ENCODE measurements around the gene CLEC2L. TPM values are rescaled to one million over a fixed set of nuclear protein-coding genes. Genes with fewer than 3 reads are reported as not detected.

The CLEC2L gene
- polyA plus RNA-seq, 1 experiment, result not detected

DNA sequence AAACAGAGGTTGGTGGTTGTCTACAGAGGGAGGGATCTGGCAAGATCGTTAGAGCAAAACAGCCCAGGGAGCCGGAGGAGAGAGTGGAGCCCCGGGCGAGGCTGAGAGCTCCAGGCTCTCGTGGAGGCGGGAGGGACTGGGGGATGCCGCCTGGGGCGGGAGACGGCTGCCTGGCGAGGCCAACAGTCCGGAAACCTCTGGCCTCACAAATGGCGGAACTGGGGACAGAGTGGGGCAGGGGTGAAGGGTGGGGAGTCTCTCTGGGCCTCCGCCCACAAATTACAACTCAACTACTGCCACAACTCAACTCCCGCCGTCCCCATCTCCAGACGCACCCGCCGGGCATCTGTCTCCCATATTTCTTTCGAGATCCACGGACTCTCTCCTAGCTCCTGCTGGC is 47.7 kb downstream of the CLEC2L start:
- no peak for DNase-seq (ENCODE audit: low read depth, low spot score)
- CTCF ChIA-PET, result interaction anchor here (0.7 kb wide), 1 partner anchor 140 kb away, joined by 3 read pairs; no protein-coding TSS in a partner anchor
- Histone ChIP-seq H3K27me3 (ENCODE audit: control insufficient read depth, insufficient read depth, low read length) (no peaks in the 10 kb centered on the region), H3K9me3 (ENCODE audit: control insufficient read depth, insufficient read depth, low read length) (no peaks in the 10 kb centered on the region), H3K27ac (ENCODE audit: low read depth, low read length) (no peak overlapping the region), H3K4me3 (ENCODE audit: low read depth, low read length) (no peak overlapping the region)
- POLR2A ChIA-PET, result no interaction called here
- TF ChIP-seq, protein P1, sequence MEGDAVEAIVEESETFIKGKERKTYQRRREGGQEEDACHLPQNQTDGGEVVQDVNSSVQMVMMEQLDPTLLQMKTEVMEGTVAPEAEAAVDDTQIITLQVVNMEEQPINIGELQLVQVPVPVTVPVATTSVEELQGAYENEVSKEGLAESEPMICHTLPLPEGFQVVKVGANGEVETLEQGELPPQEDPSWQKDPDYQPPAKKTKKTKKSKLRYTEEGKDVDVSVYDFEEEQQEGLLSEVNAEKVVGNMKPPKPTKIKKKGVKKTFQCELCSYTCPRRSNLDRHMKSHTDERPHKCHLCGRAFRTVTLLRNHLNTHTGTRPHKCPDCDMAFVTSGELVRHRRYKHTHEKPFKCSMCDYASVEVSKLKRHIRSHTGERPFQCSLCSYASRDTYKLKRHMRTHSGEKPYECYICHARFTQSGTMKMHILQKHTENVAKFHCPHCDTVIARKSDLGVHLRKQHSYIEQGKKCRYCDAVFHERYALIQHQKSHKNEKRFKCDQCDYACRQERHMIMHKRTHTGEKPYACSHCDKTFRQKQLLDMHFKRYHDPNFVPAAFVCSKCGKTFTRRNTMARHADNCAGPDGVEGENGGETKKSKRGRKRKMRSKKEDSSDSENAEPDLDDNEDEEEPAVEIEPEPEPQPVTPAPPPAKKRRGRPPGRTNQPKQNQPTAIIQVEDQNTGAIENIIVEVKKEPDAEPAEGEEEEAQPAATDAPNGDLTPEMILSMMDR (IDR thresholded peaks at IDR 0.05; ENCODE audit: low read depth, low read length), result no peak

DNA sequence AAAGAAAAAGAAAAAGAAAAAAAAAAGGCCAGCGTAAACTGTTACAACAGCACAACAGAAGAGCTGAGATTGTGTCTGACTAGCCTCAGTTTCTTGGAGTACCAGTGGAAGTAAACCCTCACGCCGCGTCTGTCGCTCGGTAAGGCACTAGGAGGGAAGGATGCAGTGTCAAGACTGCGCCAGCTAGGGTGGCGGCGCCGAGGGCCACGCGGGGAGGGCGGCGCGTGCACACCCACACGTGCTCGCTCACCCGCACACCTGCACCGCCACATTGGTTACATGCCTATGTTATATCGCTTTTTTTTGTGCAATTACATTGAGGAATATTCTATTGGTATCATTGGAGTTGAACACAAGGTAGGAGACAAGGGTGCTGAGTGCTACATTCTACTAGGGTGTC is 48.2 kb downstream of the CLEC2L start:
- DNase-seq (ENCODE audit: low read depth, low spot score), result no peak
- Histone ChIP-seq H3K4me3 (ENCODE audit: low read depth, low read length) (no peak overlapping the region), H3K27me3 (ENCODE audit: control insufficient read depth, insufficient read depth, low read length) (no peaks in the 10 kb centered on the region), H3K27ac (ENCODE audit: low read depth, low read length) (no peak overlapping the region), H3K9me3 (ENCODE audit: control insufficient read depth, insufficient read depth, low read length) (no peaks in the 10 kb centered on the region)
- CTCF ChIA-PET, result interaction anchor here (0.7 kb wide), 1 partner anchor 140 kb away, joined by 3 read pairs; no protein-coding TSS in a partner anchor
- TF ChIP-seq, protein P1 (IDR thresholded peaks at IDR 0.05; ENCODE audit: low read depth, low read length), result no peak
- POLR2A ChIA-PET, result no interaction called here

DNA sequence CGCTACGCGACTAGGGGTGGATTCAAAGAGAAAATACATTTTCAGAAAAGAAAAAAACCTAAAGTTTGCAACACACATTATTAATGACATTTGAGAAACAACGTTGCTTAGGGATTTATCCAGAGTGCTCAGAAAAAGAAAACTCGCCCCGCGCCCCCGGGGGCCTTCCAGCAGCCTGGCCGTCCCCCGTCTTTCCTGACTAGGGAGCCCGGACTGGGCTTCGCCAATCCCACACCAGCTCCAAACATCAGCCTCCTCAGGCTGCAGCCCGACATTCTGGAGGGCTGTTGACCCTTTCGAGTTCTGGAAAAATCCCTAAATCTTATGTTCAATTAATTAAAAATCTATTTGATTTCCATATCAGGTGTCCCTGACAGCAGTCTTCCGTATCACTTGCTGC is 48.6 kb downstream of the CLEC2L start:
- no peak for DNase-seq (ENCODE audit: low read depth, low spot score)
- Histone ChIP-seq H3K9me3 (ENCODE audit: control insufficient read depth, insufficient read depth, low read length) (no peaks in the 10 kb centered on the region), H3K27ac (ENCODE audit: low read depth, low read length) (no peak overlapping the region), H3K27me3 (ENCODE audit: control insufficient read depth, insufficient read depth, low read length) (no peaks in the 10 kb centered on the region), H3K4me3 (ENCODE audit: low read depth, low read length) (no peak overlapping the region)
- TF ChIP-seq, protein P1 (IDR thresholded peaks at IDR 0.05; ENCODE audit: low read depth, low read length), result no peak
- POLR2A ChIA-PET, result no interaction called here
- CTCF ChIA-PET, result no interaction called here

DNA sequence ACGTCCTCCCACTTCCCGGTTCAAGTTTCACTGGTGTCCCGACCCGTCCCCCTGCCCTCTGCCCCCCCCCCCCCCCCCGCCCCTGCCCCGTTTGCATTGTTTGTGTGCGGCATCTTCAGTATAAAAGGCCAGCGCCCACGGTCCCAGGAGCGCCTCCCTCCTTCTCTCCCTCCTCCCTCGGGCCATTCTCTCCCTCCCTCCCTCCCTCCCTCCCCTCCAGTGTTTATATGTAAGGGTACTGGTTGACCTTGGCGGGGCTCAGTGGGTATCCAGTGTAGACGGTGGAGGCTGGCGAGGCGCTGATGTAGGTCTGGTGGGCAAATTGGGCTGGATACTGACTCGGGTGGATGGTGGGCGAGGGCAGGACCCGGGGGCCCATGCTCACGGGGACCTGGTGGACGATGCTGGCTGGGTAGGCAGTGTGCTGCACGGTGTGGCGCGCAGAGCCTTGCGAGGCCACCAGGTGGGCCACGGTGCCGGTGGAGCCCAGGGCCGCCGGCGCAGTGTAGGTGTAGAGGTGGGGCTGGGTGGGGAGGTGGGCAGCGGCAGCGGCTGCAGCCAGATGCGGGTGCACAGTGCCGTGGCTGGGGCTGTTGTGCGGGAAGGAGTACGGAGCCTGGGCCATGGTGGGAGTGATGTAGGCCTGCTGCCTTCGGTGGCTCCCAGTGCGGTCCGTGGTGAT is 49.4 kb downstream of the CLEC2L start:
- Histone ChIP-seq H3K9me3 (ENCODE audit: control insufficient read depth, insufficient read depth, low read length) (no peaks in the 10 kb centered on the region), H3K27ac (ENCODE audit: low read depth, low read length) (no peak overlapping the region), H3K27me3 (ENCODE audit: control insufficient read depth, insufficient read depth, low read length) (no peaks in the 10 kb centered on the region), H3K4me3 (ENCODE audit: low read depth, low read length) (no peak overlapping the region)
- no peak for DNase-seq (ENCODE audit: low read depth, low spot score)
- POLR2A ChIA-PET, result no interaction called here
- TF ChIP-seq, protein P1 (IDR thresholded peaks at IDR 0.05; ENCODE audit: low read depth, low read length), result no peak
- CTCF ChIA-PET, result interaction anchor here (0.6 kb wide), 1 partner anchor 12 kb away, joined by 3 read pairs; no protein-coding TSS in a partner anchor

DNA sequence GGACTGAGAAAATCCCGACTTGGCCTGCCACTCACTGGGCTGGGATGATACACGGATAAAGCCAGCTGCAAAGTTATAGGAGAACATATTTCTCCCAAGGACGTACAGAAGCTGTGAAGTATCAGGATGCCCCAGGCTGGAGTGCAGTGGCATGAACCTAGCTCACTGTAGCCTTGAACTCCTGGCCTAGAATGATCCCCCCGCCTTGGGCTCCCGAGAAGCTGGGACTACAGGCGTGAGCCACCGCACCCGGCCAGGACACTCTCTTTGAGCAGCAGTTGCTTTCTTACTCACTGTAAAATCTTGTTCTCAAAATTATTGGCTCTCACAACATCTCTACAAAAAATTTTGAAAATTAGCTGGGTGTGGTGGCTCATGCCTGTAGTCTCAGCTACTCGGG is 50.4 kb downstream of the CLEC2L start:
- ChIA-PET POLR2A (interaction anchor here (0.7 kb wide), 2 partner anchors 137 to 441 kb away, joined by 4 to 5 read pairs; no protein-coding TSS in a partner anchor), CTCF (interaction anchor here (0.6 kb wide), 1 partner anchor 11 kb away, joined by 3 read pairs; no protein-coding TSS in a partner anchor)
- Histone ChIP-seq H3K4me3 (ENCODE audit: low read depth, low read length) (no peak overlapping the region), H3K9me3 (ENCODE audit: control insufficient read depth, insufficient read depth, low read length) (no peaks in the 10 kb centered on the region), H3K27me3 (ENCODE audit: control insufficient read depth, insufficient read depth, low read length) (no peaks in the 10 kb centered on the region), H3K27ac (ENCODE audit: low read depth, low read length) (no peak overlapping the region)
- no peak for DNase-seq (ENCODE audit: low read depth, low spot score)
- TF ChIP-seq, protein P1 (IDR thresholded peaks at IDR 0.05; ENCODE audit: low read depth, low read length), result no peak
